RWPE2 (cell line): ENCODE measurements around the gene KIFC1.
A peak's percentile ranks its signal among the peaks of the same experiment; 100 is the strongest.

Experiments
- ATAC-seq: fragments of 200-7000 bp; cut with Tn5 transposase; 3 replicates; pipeline ENCODE4 v1.9.1; 2021; ENCODE audit warnings: low read depth
- DNase-seq: peaks from one replicate; pipeline ENCODE4 v3.0.0-alpha.2; 2020; ENCODE audit warnings: low spot score
- H3K27ac ChIP-seq: fragments of 450-650 bp; 2 replicates; pipeline ENCODE4 v1.5.1; 2017; ENCODE audit warnings: mild to moderate bottlenecking; ENCODE audit not compliant: poor library complexity, severe bottlenecking
- H3K27me3 ChIP-seq: fragments of 250-450 bp; sonication (Bioruptor Pico); 2 replicates; pipeline ENCODE4 v1.5.1; 2021; ENCODE audit warnings: mild to moderate bottlenecking, moderate library complexity; ENCODE audit not compliant: insufficient read depth, poor library complexity, severe bottlenecking
- H3K36me3 ChIP-seq: fragments of 250-450 bp; sonication (Bioruptor Pico); 2 replicates; pipeline ENCODE4 v1.5.1; 2020; ENCODE audit warnings: low read depth, mild to moderate bottlenecking, moderate library complexity
- H3K4me1 ChIP-seq: fragments of 250-450 bp; sonication (Bioruptor Pico); 2 replicates; pipeline ENCODE4 v1.5.1; 2021; ENCODE audit warnings: mild to moderate bottlenecking, moderate library complexity; ENCODE audit not compliant: insufficient read depth, poor library complexity, severe bottlenecking
- H3K4me3 ChIP-seq: fragments of 250-450 bp; sonication (Bioruptor Pico); 2 replicates; pipeline ENCODE4 v1.5.1; 2021; ENCODE audit warnings: mild to moderate bottlenecking, moderate library complexity; ENCODE audit not compliant: severe bottlenecking
- H3K9me3 ChIP-seq: fragments of 250-450 bp; sonication (Bioruptor Pico); 2 replicates; pipeline ENCODE4 v1.5.1; 2021; ENCODE audit warnings: mild to moderate bottlenecking, moderate library complexity; ENCODE audit not compliant: severe bottlenecking
- TF ChIP-seq, protein P1 (sequence below): fragments of 450-650 bp; IDR thresholded peaks from one replicate; pipeline ENCODE4 v1.5.1; 2017; ENCODE audit warnings: mild to moderate bottlenecking, moderate library complexity; ENCODE audit not compliant: poor library complexity, severe bottlenecking

The KIFC1 gene

DNA sequence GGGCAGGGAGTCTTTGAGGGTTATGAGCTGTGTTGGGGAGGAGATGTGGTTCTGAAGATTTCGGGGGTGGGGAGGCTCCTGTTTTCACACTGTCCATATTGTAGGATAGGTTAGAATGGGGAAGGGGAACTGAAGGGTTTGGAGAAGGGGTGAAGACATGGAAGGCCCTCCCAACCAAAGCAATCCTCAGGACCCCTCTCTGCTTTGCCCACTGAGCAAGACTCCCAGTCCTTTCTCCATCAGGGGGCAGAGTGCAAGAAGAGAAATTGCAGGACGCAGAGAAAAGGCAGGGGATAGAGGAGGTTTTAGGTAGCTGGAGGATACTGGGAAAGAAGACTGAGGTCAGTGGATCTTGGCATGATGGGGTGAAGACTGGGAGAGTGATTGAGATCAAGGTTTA, 32.2 kb downstream of the KIFC1 start:
- H3K9me3 ChIP-seq: no peaks in the 10 kb centered on the region
- H3K27me3 ChIP-seq: no peaks in the 10 kb centered on the region
- TF ChIP-seq, protein P1, sequence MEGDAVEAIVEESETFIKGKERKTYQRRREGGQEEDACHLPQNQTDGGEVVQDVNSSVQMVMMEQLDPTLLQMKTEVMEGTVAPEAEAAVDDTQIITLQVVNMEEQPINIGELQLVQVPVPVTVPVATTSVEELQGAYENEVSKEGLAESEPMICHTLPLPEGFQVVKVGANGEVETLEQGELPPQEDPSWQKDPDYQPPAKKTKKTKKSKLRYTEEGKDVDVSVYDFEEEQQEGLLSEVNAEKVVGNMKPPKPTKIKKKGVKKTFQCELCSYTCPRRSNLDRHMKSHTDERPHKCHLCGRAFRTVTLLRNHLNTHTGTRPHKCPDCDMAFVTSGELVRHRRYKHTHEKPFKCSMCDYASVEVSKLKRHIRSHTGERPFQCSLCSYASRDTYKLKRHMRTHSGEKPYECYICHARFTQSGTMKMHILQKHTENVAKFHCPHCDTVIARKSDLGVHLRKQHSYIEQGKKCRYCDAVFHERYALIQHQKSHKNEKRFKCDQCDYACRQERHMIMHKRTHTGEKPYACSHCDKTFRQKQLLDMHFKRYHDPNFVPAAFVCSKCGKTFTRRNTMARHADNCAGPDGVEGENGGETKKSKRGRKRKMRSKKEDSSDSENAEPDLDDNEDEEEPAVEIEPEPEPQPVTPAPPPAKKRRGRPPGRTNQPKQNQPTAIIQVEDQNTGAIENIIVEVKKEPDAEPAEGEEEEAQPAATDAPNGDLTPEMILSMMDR: no peak
- DNase-seq (no peak), ATAC-seq (no peak)
- H3K4me1 ChIP-seq: peaks cover 8% of the 10 kb centered on the region
- no peaks in the 10 kb centered on the region for H3K36me3 ChIP-seq
- no peak overlapping the region for H3K27ac ChIP-seq
- no peak overlapping the region for H3K4me3 ChIP-seq

DNA sequence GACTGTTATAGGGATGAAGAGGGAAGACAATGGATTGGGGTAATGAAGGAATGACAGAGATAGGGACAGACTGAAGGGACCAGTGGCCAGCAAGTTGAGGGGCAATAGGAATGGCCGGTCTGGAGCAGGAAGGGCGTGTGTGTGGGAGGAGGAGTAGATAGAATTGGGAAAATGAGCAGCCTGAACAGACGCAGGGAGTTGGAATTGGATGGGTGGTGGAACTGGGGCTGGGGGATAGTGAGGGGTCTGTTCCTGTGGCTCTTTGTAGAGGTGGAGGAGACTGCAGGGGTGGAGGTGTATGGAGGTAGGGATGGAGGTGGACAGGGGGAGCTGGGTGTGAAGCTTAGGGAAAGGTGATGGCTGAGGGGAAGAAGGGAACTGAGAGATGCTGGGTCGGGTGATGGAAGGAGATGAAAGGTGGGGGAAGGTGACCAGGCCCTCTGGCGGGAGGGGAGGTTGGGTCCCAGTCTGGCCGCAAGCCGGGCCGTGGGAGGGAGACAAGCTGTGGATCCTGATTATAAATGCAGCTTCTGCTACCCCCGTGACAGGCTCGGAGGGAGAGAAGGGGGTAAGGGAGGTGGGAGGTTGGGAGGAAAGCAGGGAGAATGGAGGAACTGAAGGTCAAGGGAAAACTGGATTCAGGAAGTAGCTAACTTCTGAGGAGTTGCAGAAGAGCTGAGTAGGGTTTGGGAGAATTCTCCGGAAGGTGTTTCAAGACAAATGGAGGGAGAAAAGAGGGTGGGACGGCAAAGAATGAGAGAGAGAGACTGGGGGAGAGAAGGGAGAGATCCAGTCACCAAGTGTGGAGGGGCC, 33.4 kb downstream of the KIFC1 start:
- Histone ChIP-seq H3K4me1 (peaks cover 18% of the 10 kb centered on the region), H3K27ac (peak overlapping the region; percentile 82)
- TF ChIP-seq, protein P1: no peak

DNA sequence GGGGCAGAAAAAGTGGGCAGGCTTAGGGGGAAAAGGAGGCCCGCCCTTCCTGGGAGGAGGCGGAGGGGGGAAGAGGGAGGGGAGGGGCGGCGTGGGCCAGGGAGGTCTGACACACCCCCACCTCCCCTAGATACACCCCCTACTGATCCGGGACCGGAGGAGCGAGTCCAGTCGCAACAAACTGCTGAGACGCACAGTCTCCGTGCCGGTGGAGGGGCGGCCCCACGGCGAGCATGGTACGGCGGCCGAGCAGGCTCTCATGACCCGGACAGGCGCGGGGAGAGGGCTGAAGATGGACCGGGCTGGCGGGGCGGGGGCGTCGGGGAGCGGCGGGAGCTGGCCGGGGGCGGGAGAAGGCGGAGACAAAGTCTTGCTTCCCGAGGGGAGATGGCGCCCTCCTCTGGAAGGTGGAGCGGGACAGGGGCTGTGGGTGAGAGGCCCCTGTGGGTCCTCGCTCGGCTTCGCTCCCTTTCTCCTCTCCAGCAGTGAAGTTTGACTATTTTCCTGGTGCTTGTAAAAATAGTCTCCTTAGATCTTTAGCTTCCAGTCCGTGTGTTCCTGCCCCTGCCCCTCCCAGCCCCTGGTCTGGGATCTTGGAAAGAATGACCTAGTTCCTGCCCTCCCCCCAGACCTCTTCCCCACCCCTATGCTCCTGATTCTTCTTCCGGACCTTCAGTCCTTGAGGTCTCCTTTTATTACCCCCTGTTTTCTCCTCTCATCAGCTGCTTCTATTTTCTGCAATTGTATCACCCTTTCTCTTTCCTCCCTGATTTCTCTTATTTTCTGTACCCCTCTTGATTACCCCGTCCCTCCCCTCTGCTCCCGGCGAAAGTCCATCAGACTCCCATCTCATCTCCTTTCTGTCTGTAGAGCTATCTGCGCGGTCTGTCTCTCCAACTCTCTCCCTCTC, 34.3 kb downstream of the KIFC1 start:
- peak; percentile 66 for ATAC-seq
- DNase-seq: peak; percentile 91
- Histone ChIP-seq H3K27ac (peak overlapping the region; percentile 82), H3K4me1 (peaks cover 25% of the 10 kb centered on the region), H3K27me3 (no peaks in the 10 kb centered on the region), H3K36me3 (no peaks in the 10 kb centered on the region), H3K4me3 (peak overlapping the region; percentile 42), H3K9me3 (no peaks in the 10 kb centered on the region)
- TF ChIP-seq, protein P1: peak; percentile 74

More for the DNA sequence above, 33.4 kb downstream of the KIFC1 start:
- H3K4me3 ChIP-seq: peak overlapping the region; percentile 42
- H3K36me3 ChIP-seq: no peaks in the 10 kb centered on the region
- H3K9me3 ChIP-seq: no peaks in the 10 kb centered on the region
- no peaks in the 10 kb centered on the region for H3K27me3 ChIP-seq
- no peak for DNase-seq
- ATAC-seq: no peak

DNA sequence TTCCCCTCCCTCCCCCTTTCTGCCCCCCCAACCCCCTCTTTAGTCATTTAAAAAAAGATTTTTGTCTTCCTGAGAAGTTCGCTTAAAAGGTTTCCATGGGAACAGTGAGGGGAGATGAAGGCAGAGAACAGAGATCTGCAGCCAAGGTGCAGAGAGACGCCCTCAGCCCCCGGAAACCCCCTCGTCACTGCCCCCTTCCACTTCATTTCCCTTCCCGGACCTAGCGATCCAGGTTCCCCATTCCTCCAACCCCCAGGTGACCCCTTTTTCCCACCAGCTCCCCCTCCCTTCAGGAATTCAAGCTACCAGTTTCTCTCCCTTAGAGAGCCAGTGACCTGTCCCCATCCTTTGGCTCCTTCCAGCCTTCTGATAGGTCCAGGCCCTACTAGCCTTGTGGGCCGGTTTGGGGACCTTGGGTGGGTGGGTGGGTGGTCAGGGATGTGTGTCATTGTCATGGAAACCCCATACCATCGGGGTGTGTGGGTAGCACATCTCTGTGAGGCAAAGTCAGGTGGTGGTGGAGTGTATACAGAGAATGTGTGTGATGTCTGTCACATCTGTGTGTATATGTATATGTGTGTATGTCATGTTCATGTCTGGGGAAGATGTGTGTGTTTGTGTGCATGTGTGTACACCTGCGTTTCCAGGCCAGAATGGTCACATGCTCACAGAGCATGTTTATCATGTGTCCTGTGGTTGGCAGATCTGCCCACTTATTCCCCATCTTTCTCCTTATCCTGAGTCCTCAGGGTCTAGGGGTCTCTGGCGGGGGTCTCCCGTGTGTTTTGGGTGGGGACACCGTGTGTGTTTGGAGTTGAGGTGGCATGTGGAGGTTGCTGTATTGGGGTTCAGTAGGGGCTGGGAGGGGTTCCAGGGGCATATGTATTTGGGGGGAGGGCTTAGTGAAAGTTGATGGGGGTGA, 35.2 kb downstream of the KIFC1 start:
- TF ChIP-seq, protein P1: no peak
- no peaks in the 10 kb centered on the region for H3K36me3 ChIP-seq
- ATAC-seq: no peak
- H3K4me3 ChIP-seq: peak overlapping the region; percentile 69
- H3K27ac ChIP-seq: peak overlapping the region; percentile 82
- DNase-seq: no peak
- peaks cover 30% of the 10 kb centered on the region for H3K4me1 ChIP-seq
- no peaks in the 10 kb centered on the region for H3K9me3 ChIP-seq
- no peaks in the 10 kb centered on the region for H3K27me3 ChIP-seq
